KOPT-K1 (cell line): Measurements from ENCODE around the gene ADAM19.

Source experiments
- H3K27ac ChIP-seq: fragments of 200-600 bp; sonication (generic); 2 replicates; pipeline ENCODE4 v1.5.1; 2016; ENCODE audit warnings: antibody characterized with exemption, mild to moderate bottlenecking, low read depth, low read length; ENCODE audit not compliant: poor library complexity, severe bottlenecking
- H3K36me3 ChIP-seq: fragments of 200-600 bp; sonication (generic); 2 replicates; pipeline ENCODE4 v1.5.1; 2017; ENCODE audit warnings: antibody characterized with exemption, mild to moderate bottlenecking, low read length, moderate library complexity; ENCODE audit not compliant: insufficient read depth
- H3K9me3 ChIP-seq: fragments of 200-600 bp; sonication (generic); 2 replicates; pipeline ENCODE4 v1.5.1; 2017; ENCODE audit warnings: antibody characterized with exemption, low read length, mild to moderate bottlenecking; ENCODE audit not compliant: insufficient read depth, poor library complexity, severe bottlenecking

Gene ADAM19

GRCh38 chr5:157603333-157604190 is 28.0 kb upstream of the ADAM19 start:
- Histone ChIP-seq H3K36me3 (no peaks in the 10 kb centered on the region), H3K27ac (peak overlapping the region; percentile 100), H3K9me3 (peaks cover under 1% of the 10 kb centered on the region)

- H3K27ac ChIP-seq = peak overlapping the region; percentile 100
- H3K9me3 ChIP-seq = no peaks in the 10 kb centered on the region
- no peaks in the 10 kb centered on the region for H3K36me3 ChIP-seq
Observed at GRCh38 chr5:157602505-157602904, 26.9 kb upstream of the ADAM19 start.

GRCh38 chr5:157600252-157600651 is 24.7 kb upstream of the ADAM19 start:
- peak overlapping the region; percentile 64 for H3K27ac ChIP-seq
- no peaks in the 10 kb centered on the region for H3K9me3 ChIP-seq
- no peaks in the 10 kb centered on the region for H3K36me3 ChIP-seq

- Histone ChIP-seq H3K36me3 (no peaks in the 10 kb centered on the region), H3K27ac (peak overlapping the region; percentile 80), H3K9me3 (no peaks in the 10 kb centered on the region)
Observed at GRCh38 chr5:157599565-157599964, 24.0 kb upstream of the ADAM19 start.

- Histone ChIP-seq H3K27ac (peak overlapping the region; percentile 80), H3K9me3 (no peaks in the 10 kb centered on the region), H3K36me3 (no peaks in the 10 kb centered on the region)
Observed at GRCh38 chr5:157598350-157598936, 22.9 kb upstream of the ADAM19 start.

- peak overlapping the region; percentile 80 for H3K27ac ChIP-seq
- no peaks in the 10 kb centered on the region for H3K36me3 ChIP-seq
- H3K9me3 ChIP-seq = no peaks in the 10 kb centered on the region
Observed at GRCh38 chr5:157597277-157597676, 21.7 kb upstream of the ADAM19 start.

- Histone ChIP-seq H3K27ac (peak overlapping the region; percentile 80), H3K36me3 (no peaks in the 10 kb centered on the region), H3K9me3 (no peaks in the 10 kb centered on the region)
Observed at GRCh38 chr5:157596487-157596886, 20.9 kb upstream of the ADAM19 start.

GRCh38 chr5:157594675-157595459 is 19.3 kb upstream of the ADAM19 start:
- Histone ChIP-seq H3K27ac (peak overlapping the region; percentile 80), H3K36me3 (no peaks in the 10 kb centered on the region), H3K9me3 (no peaks in the 10 kb centered on the region)

- H3K27ac ChIP-seq = peak overlapping the region; percentile 80
- no peaks in the 10 kb centered on the region for H3K36me3 ChIP-seq
- H3K9me3 ChIP-seq = no peaks in the 10 kb centered on the region
Observed at GRCh38 chr5:157594257-157594656, 18.7 kb upstream of the ADAM19 start.

- H3K27ac ChIP-seq = peak overlapping the region; percentile 80
- H3K9me3 ChIP-seq = no peaks in the 10 kb centered on the region
- no peaks in the 10 kb centered on the region for H3K36me3 ChIP-seq
Observed at GRCh38 chr5:157593052-157593757, 17.6 kb upstream of the ADAM19 start.

- Histone ChIP-seq H3K27ac (peak overlapping the region; percentile 80), H3K9me3 (no peaks in the 10 kb centered on the region), H3K36me3 (no peaks in the 10 kb centered on the region)
Observed at GRCh38 chr5:157592594-157592993, 17.0 kb upstream of the ADAM19 start.

- no peak overlapping the region for H3K27ac ChIP-seq
- no peaks in the 10 kb centered on the region for H3K9me3 ChIP-seq
- H3K36me3 ChIP-seq = no peaks in the 10 kb centered on the region
Observed at GRCh38 chr5:157590478-157590877, 14.9 kb upstream of the ADAM19 start.

GRCh38 chr5:157584628-157585027 is 9.1 kb upstream of the ADAM19 start:
- no peaks in the 10 kb centered on the region for H3K36me3 ChIP-seq
- H3K27ac ChIP-seq = no peak overlapping the region
- H3K9me3 ChIP-seq = no peaks in the 10 kb centered on the region

- H3K9me3 ChIP-seq = no peaks in the 10 kb centered on the region
- no peaks in the 10 kb centered on the region for H3K36me3 ChIP-seq
- H3K27ac ChIP-seq = no peak overlapping the region
Observed at GRCh38 chr5:157582731-157583620, 7.4 kb upstream of the ADAM19 start.
